NB4 (cell line): ENCODE measurements around the gene CCDC73.

Experiments used
- DNase-seq: peaks from one replicate; pipeline ENCODE4 v3.0.0; 2010; ENCODE audit warnings: low read depth
- H3K4me3 ChIP-seq: one replicate; pipeline ENCODE4 v1.5.1; 2011; ENCODE audit warnings: mild to moderate bottlenecking, low read depth, low read length, moderate library complexity
- CTCF ChIP-seq: IDR thresholded peaks from one replicate; pipeline ENCODE4 v1.5.1; 2012; ENCODE audit warnings: low read depth, low read length
- MAX ChIP-seq: IDR thresholded peaks from 2 replicates; pipeline ENCODE4 v1.6.1; 2011; ENCODE audit warnings: low read depth, low read length
- MYC ChIP-seq: IDR thresholded peaks from 2 replicates; pipeline ENCODE4 v1.6.1; 2011; ENCODE audit warnings: low read depth, low read length
- POLR2A ChIP-seq: IDR thresholded peaks from 2 replicates; pipeline ENCODE4 v1.6.1; 2011; ENCODE audit warnings: mild to moderate bottlenecking; ENCODE audit not compliant: insufficient read length; ENCODE audit errors: extremely low read depth

The CCDC73 gene

GRCh38 chr11:32641361-32641760 lies 153.1 kb downstream of the CCDC73 start:
- TF ChIP-seq CTCF (no peak), POLR2A (no peak), MYC (no peak), MAX (no peak)
- no peak for DNase-seq
- no peak overlapping the region for H3K4me3 ChIP-seq

- no peak overlapping the region for H3K4me3 ChIP-seq
- no peak for TF ChIP-seq CTCF
- no peak for TF ChIP-seq MAX
- no peak for TF ChIP-seq POLR2A
- no peak for TF ChIP-seq MYC
- no peak for DNase-seq
Observed at GRCh38 chr11:32635819-32636218, 158.6 kb downstream of the CCDC73 start.

GRCh38 chr11:32630844-32631243 lies 163.6 kb downstream of the CCDC73 start:
- DNase-seq = peak; percentile 36
- TF ChIP-seq CTCF = no peak
- TF ChIP-seq POLR2A = no peak
- TF ChIP-seq MYC = no peak
- no peak overlapping the region for H3K4me3 ChIP-seq

GRCh38 chr11:32616903-32617302 lies 177.6 kb downstream of the CCDC73 start:
- TF ChIP-seq CTCF = no peak
- no peak for TF ChIP-seq POLR2A
- DNase-seq = no peak
- H3K4me3 ChIP-seq = no peak overlapping the region

GRCh38 chr11:32615422-32615821 lies 179.0 kb downstream of the CCDC73 start:
- DNase-seq = no peak
- TF ChIP-seq POLR2A (no peak), MAX (no peak), CTCF (no peak)
- no peak overlapping the region for H3K4me3 ChIP-seq

GRCh38 chr11:32613500-32614151 lies 180.8 kb downstream of the CCDC73 start:
- no peak for DNase-seq
- TF ChIP-seq CTCF (no peak), MYC (no peak), POLR2A (no peak), MAX (no peak)
- H3K4me3 ChIP-seq = no peak overlapping the region
